Stimulated activated CD8-positive, alpha-beta memory T cell treated with anti-CD3 and anti-CD28 coated beads, Interleukin-2, amount 100 ng/mL, for 1 hour (primary cell): Measurements from ENCODE around the gene ASCL2.

Experiments used
- DNase-seq, 2 donors: peaks; one replicate each; pipeline ENCODE4 v3.0.0-alpha.2; 2020; ENCODE audit warnings: low read depth in 2 of 2

ASCL2 gene

GRCh38 chr11:2234963-2235362 is 35.4 kb downstream of the ASCL2 start:
- no peak for DNase-seq

GRCh38 chr11:2233693-2234455 is 36.5 kb downstream of the ASCL2 start:
- DNase-seq, result no peak

- DNase-seq, result no peak
These were observed 40.6 kb downstream of the ASCL2 start for GRCh38 chr11:2229713-2230297.

- DNase-seq, result no peak
These were observed 46.1 kb downstream of the ASCL2 start for GRCh38 chr11:2224254-2224653.

GRCh38 chr11:2223153-2223794 is 47.1 kb downstream of the ASCL2 start:
- no peak for DNase-seq

GRCh38 chr11:2222451-2222850 is 47.9 kb downstream of the ASCL2 start:
- DNase-seq, result no peak

- DNase-seq, result no peak
These were observed 48.8 kb downstream of the ASCL2 start for GRCh38 chr11:2221591-2221990.

- DNase-seq, result no peak
These were observed 49.4 kb downstream of the ASCL2 start for GRCh38 chr11:2221024-2221423.

- DNase-seq, result no peak
These were observed 50.1 kb downstream of the ASCL2 start for GRCh38 chr11:2220173-2220771.

- DNase-seq, result no peak
These were observed 50.9 kb downstream of the ASCL2 start for GRCh38 chr11:2219318-2220017.
